Measurements from ENCODE around the gene CYTH3.
"Not testable (repeated sequence)": the region's sequence is repeated elsewhere in the genome, so short reads cannot be mapped to it uniquely, and the experiment has no call there.

The CYTH3 gene

DNA sequence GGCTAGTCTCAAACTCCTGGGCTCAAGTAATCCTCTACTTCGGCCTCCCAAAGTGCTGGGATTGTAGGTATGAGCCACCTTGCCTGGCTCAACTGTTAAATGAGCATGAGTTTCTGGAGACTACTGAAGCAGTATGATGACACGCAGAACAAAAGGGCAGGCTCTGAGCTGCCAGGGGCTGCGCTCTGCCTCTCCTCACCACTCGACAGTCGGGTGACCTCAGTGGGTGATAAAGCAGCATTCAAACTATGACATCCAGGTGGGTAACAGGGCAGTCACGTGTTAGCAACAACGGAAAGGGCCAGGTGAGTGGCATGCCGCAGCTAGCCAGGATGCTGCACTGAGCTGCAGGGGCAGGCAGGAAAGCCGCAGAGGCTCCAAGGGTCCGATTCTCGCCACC, 71.5 kb downstream of the CYTH3 start:
- DNase-seq (ENCODE audit: low read depth) = no peak
- no peak overlapping the region for H3K4me3 ChIP-seq (ENCODE audit: control insufficient read depth, low read depth, low read length)
- TF ChIP-seq, protein P1, sequence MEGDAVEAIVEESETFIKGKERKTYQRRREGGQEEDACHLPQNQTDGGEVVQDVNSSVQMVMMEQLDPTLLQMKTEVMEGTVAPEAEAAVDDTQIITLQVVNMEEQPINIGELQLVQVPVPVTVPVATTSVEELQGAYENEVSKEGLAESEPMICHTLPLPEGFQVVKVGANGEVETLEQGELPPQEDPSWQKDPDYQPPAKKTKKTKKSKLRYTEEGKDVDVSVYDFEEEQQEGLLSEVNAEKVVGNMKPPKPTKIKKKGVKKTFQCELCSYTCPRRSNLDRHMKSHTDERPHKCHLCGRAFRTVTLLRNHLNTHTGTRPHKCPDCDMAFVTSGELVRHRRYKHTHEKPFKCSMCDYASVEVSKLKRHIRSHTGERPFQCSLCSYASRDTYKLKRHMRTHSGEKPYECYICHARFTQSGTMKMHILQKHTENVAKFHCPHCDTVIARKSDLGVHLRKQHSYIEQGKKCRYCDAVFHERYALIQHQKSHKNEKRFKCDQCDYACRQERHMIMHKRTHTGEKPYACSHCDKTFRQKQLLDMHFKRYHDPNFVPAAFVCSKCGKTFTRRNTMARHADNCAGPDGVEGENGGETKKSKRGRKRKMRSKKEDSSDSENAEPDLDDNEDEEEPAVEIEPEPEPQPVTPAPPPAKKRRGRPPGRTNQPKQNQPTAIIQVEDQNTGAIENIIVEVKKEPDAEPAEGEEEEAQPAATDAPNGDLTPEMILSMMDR (IDR thresholded peaks at IDR 0.05; ENCODE audit: control insufficient read depth, insufficient read depth, low read depth, low read length, missing control alignments) = no peak

DNA sequence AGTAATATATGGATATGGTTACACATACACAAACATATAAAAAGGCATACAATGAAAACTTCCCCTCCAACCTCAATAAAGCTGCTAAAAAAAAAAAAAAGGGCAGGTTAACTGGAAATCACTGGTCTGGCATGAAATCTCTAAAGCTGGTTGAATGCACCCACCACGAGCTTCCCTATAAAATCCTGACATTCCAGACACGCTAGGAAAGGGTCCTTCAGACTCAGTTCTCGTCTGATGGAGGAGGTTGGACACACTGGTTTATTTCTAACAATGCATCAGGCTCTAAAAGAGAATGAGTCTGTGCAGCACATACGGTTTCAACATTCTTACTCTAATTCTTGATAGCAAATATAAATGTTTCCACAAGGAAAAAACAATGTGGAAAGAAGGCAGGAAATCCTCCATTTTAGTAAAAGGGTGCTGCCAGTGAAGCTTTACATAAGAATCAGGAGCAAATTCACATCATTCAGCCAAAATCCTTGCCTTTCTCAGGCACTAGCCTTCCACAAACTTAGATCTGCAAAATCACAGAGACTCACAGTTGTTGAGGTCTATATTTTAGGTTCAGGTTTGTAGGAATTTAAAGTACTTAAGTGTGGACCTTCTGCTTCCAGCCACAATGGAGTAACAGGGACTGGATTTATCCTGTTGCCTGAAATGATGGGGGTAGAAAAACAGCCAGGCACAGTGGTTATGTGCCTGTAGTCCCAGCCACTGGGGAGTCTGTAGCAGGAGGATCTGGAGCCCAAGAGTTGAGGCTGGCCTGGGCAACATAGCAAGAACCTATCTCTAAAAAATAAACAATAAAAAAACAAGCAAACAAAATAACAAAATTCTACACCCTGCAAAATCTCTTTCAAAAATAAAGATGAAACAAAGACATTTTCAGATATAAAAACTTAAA, 73.5 kb downstream of the CYTH3 start:
- H3K4me3 ChIP-seq (ENCODE audit: control insufficient read depth, low read depth, low read length) = no peak overlapping the region
- no peak for DNase-seq (ENCODE audit: low read depth)
- TF ChIP-seq, protein P1 (IDR thresholded peaks at IDR 0.05; ENCODE audit: control insufficient read depth, insufficient read depth, low read depth, low read length, missing control alignments) = no peak

DNA sequence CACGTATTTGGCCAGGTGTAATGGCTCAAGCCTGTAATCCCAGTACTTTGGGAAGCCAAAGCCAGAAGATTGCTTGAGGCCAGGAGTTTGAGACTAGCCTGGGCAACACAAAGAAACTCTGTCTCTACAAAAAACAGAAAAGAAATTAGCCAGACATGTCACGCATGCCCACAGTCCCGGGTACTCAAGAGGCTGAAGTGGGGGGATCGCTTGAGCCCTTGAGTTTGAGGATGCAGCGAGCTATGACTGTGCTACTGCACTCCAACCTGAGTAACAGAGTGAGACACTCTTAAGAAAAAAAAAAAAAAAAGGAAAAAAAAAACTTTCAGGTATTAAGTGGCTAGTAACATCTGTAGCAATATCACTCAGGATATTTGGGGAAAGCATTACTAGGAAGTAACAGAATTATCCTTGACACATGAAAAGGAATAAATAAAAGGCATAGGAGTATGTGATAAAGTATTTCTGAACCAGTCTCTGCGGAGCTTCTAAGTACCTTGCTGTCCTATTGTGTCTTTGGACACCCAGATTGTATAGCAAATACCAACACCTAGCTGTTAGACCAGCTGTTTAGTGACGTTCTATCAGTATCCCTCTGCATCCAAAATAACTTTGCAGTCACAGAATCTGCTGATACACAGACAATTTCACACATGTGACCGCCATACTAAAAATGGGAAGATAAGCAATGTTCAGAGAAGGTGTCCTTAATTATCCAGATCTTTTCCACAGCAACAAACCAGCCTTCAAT, 74.4 kb downstream of the CYTH3 start:
- DNase-seq (ENCODE audit: low read depth) = no peak
- TF ChIP-seq, protein P1 (IDR thresholded peaks at IDR 0.05; ENCODE audit: control insufficient read depth, insufficient read depth, low read depth, low read length, missing control alignments) = no peak
- H3K4me3 ChIP-seq (ENCODE audit: control insufficient read depth, low read depth, low read length) = no peak overlapping the region

DNA sequence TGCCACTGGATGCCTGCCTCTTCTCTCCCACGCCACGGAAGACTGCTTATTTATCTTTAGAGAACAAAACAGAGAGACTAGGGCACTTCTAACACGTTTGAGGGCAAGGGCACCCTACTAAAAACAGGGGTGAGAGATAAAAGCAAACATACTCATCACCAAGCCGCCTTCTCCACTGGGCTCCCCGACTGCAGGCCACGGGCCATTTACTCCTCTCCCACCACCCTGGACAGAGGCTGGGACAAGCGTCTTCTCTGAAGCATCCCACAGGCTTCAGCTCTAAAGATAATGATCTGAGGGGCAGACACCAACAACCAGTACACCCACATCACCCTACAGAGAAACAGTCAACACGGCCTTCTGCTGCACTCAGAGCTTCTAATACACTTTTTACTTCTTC, 78.7 kb downstream of the CYTH3 start:
- no peak overlapping the region for H3K4me3 ChIP-seq (ENCODE audit: control insufficient read depth, low read depth, low read length)
- TF ChIP-seq, protein P1 (IDR thresholded peaks at IDR 0.05; ENCODE audit: control insufficient read depth, insufficient read depth, low read depth, low read length, missing control alignments) = no peak
- no peak for DNase-seq (ENCODE audit: low read depth)

DNA sequence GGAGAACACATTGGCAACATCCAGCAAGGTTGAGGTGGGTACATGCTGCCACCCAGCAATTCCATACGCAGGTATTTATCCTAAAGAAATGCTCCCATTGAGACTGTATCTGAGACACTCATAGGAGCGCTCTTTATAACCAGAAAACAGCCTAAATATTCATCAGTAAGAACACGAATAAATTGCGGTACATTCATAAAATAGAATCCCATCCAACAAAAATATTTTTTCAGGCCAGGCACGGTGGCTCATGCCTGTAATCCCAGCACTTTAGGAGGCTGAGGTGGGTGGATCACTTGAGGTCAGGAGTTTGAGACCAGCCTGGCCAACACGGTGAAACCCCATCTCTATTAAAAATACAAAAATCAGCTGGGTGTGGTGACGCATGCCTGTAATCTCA, 81.9 kb downstream of the CYTH3 start:
- H3K4me3 ChIP-seq (ENCODE audit: control insufficient read depth, low read depth, low read length); DNase-seq (ENCODE audit: low read depth): not testable (repeated sequence)

DNA sequence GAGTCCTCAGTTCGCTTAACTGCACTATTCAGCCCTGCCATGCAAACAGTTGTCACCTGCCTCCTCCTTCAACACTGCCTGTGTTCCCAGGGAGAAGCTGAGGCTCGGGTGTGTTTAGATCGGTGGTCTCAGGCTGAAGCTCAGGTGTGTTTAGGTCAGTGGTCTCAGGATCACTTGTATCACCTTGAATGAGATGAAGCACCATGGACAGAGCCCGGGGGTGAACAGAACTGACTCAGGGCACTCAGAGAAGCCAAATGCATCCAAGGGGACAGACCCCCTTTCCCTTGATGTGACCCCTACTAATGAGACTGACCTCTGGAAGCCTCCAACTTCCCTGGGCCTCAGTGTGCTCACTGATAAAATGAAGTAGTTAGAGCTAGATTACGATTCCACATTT, 84.0 kb downstream of the CYTH3 start:
- TF ChIP-seq, protein P1 (IDR thresholded peaks at IDR 0.05; ENCODE audit: control insufficient read depth, insufficient read depth, low read depth, low read length, missing control alignments) = no peak

DNA sequence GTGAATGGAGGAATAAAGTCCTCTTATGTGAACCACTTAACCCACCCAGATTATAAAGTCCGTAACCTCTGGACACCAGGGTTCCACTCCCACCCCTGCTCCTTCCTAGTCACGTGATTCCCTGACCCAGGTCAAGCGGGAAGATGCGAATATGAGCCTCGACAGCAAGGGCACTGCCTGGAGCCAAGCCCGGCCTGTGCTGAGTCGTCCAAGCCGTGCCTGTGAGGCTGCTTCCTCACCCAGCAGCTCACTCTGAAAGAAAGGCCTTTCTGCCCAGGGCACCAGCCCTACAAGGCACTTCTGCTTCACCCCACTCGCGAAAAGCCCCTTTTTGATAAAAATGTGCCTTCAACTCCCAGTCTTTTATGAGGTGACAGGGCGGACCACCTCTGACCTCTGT, 85.8 kb downstream of the CYTH3 start:
- no peak overlapping the region for H3K4me3 ChIP-seq (ENCODE audit: control insufficient read depth, low read depth, low read length)
- DNase-seq (ENCODE audit: low read depth) = no peak
- TF ChIP-seq, protein P1 (IDR thresholded peaks at IDR 0.05; ENCODE audit: control insufficient read depth, insufficient read depth, low read depth, low read length, missing control alignments) = no peak

More for the DNA sequence above, 84.0 kb downstream of the CYTH3 start:
- no peak overlapping the region for H3K4me3 ChIP-seq (ENCODE audit: control insufficient read depth, low read depth, low read length)
- DNase-seq (ENCODE audit: low read depth) = no peak
